HEK293 (cell line): ENCODE data around the gene SPDL1.
A peak's percentile ranks its signal among the peaks of the same experiment; 100 is the strongest.

Experiments
- CTCF ChIA-PET: fragments of 350-600 bp; formaldehyde crosslinking; extraction: SDS; loops from one replicate; lab custom pipeline; 2021; ENCODE audit warnings: antibody characterized with exemption; lab: Yijun Ruan, JAX
- POLR2A ChIA-PET: fragments of 300-600 bp; formaldehyde crosslinking; extraction: SDS; loops from one replicate; lab custom pipeline; 2020; ENCODE audit warnings: antibody characterized with exemption, inconsistent platforms; lab: Yijun Ruan, JAX
- H3K27ac ChIP-seq: fragments of 200-500 bp; sonication (Bioruptor generic); 2 replicates; pipeline ENCODE4 v1.5.1; 2014; ENCODE audit warnings: low read depth, low read length, control low read depth, inconsistent platforms; ENCODE audit errors: extremely low read depth
- H3K36me3 ChIP-seq, 2 experiments: fragments of 200-500 bp in 1 of 2; sonication (Bioruptor generic) in 1 of 2; 1 replicate in 1 of 2; 2 replicates in 1 of 2; pipeline ENCODE4 v1.5.1; 2014 to 2017; ENCODE audit warnings: inconsistent platforms in 2 of 2, low read length in 2 of 2; ENCODE audit not compliant: control insufficient read depth in 2 of 2, insufficient read depth in 1 of 2
- H3K4me1 ChIP-seq: fragments of 200-500 bp; sonication (Bioruptor generic); 2 replicates; pipeline ENCODE4 v1.5.1; 2014; ENCODE audit warnings: mild to moderate bottlenecking, low read length, inconsistent platforms; ENCODE audit not compliant: control insufficient read depth, insufficient read depth
- H3K4me3 ChIP-seq: 2 replicates; pipeline ENCODE4 v1.5.1; 2011; ENCODE audit warnings: low read depth, mild to moderate bottlenecking, control low read depth, low read length, moderate library complexity
- H3K9me3 ChIP-seq: fragments of 200-500 bp; sonication (Bioruptor generic); 2 replicates; pipeline ENCODE4 v1.5.1; 2014; ENCODE audit warnings: low read depth, low read length, inconsistent platforms; ENCODE audit not compliant: control insufficient read depth, insufficient read depth
- ELK4 ChIP-seq: IDR thresholded peaks from 2 replicates; pipeline ENCODE4 v1.6.1; 2011; ENCODE audit warnings: mild to moderate bottlenecking, low read depth, low read length, borderline replicate concordance
- GFI1B ChIP-seq: fragments of 450-650 bp; formaldehyde crosslinking; IDR thresholded peaks from 2 replicates; pipeline ENCODE4 v1.5.1; 2016; ENCODE audit warnings: missing biosample characterization, missing genetic modification characterization
- KLF16 ChIP-seq: fragments of 450-650 bp; formaldehyde crosslinking; IDR thresholded peaks from 2 replicates; pipeline ENCODE4 v1.5.1; 2017; ENCODE audit warnings: missing biosample characterization, missing genetic modification characterization
- MYNN ChIP-seq: fragments of 450-650 bp; formaldehyde crosslinking; IDR thresholded peaks from 2 replicates; pipeline ENCODE4 v1.5.1; 2016; ENCODE audit warnings: missing biosample characterization, missing genetic modification characterization, borderline replicate concordance
- SETDB1 ChIP-seq: IDR thresholded peaks from one replicate; pipeline ENCODE4 v1.6.1; 2017; ENCODE audit warnings: mild to moderate bottlenecking, low read length, moderate library complexity, mixed read lengths; ENCODE audit not compliant: insufficient read length
- TRIM28 ChIP-seq: IDR thresholded peaks from 2 replicates; pipeline ENCODE4 v1.6.1; 2011; ENCODE audit warnings: low read length, control low read depth, borderline replicate concordance
- YY2 ChIP-seq: fragments of 450-650 bp; formaldehyde crosslinking; IDR thresholded peaks from 2 replicates; pipeline ENCODE4 v1.5.1; 2016; ENCODE audit warnings: missing biosample characterization, missing genetic modification characterization
- ZFHX2 ChIP-seq: fragments of 450-650 bp; formaldehyde crosslinking; conservative IDR thresholded peaks from 2 replicates; pipeline ENCODE4 v1.5.1; 2016; ENCODE audit warnings: missing biosample characterization, missing genetic modification characterization
- ZNF19 ChIP-seq: fragments of 450-650 bp; formaldehyde crosslinking; IDR thresholded peaks from 2 replicates; pipeline ENCODE4; 2016; ENCODE audit warnings: missing biosample characterization, missing genetic modification characterization, low read depth
- ZNF23 ChIP-seq: fragments of 450-650 bp; formaldehyde crosslinking; IDR thresholded peaks from 2 replicates; pipeline ENCODE4 v1.5.1; 2016; ENCODE audit warnings: missing biosample characterization, missing genetic modification characterization, borderline replicate concordance
- ZNF37A ChIP-seq: fragments of 450-650 bp; IDR thresholded peaks from 2 replicates; pipeline ENCODE4 v1.5.1; 2018; ENCODE audit warnings: missing biosample characterization, missing genetic modification characterization
- ZNF416 ChIP-seq: fragments of 450-650 bp; formaldehyde crosslinking; IDR thresholded peaks from 2 replicates; pipeline ENCODE4 v1.5.1; 2016; ENCODE audit warnings: missing biosample characterization, missing genetic modification characterization
- ZNF501 ChIP-seq: fragments of 450-650 bp; formaldehyde crosslinking; IDR thresholded peaks from 2 replicates; pipeline ENCODE4 v1.5.1; 2016; ENCODE audit warnings: missing biosample characterization, missing genetic modification characterization
- ZNF513 ChIP-seq: fragments of 450-650 bp; IDR thresholded peaks from 2 replicates; pipeline ENCODE4 v1.5.1; 2018; ENCODE audit warnings: missing biosample characterization, missing genetic modification characterization
- ZNF521 ChIP-seq: fragments of 450-650 bp; formaldehyde crosslinking; IDR thresholded peaks from 2 replicates; pipeline ENCODE4 v1.5.1; 2017; ENCODE audit warnings: missing biosample characterization, mild to moderate bottlenecking, missing genetic modification characterization
- ZNF624 ChIP-seq: fragments of 450-650 bp; formaldehyde crosslinking; IDR thresholded peaks from 2 replicates; pipeline ENCODE4 v1.5.1; 2017; ENCODE audit warnings: missing biosample characterization, missing genetic modification characterization
- ZNF654 ChIP-seq: fragments of 450-650 bp; formaldehyde crosslinking; IDR thresholded peaks from 2 replicates; pipeline ENCODE4 v1.5.1; 2016; ENCODE audit warnings: low read depth, missing biosample characterization, missing genetic modification characterization
- ZNF658 ChIP-seq: fragments of 450-650 bp; formaldehyde crosslinking; IDR thresholded peaks from 2 replicates; pipeline ENCODE4; 2016; ENCODE audit warnings: missing biosample characterization, missing genetic modification characterization
- TF ChIP-seq, protein P1 (sequence below): fragments of 450-650 bp; formaldehyde crosslinking; IDR thresholded peaks from 2 replicates; pipeline ENCODE4 v1.5.1; 2016; ENCODE audit warnings: missing biosample characterization, missing genetic modification characterization
- TF ChIP-seq, protein P2 (sequence below): fragments of 450-650 bp; formaldehyde crosslinking; optimal IDR thresholded peaks from 2 replicates; pipeline ENCODE3; 2016; ENCODE audit warnings: missing biosample characterization, mild to moderate bottlenecking, missing genetic modification characterization

Gene SPDL1

DNA sequence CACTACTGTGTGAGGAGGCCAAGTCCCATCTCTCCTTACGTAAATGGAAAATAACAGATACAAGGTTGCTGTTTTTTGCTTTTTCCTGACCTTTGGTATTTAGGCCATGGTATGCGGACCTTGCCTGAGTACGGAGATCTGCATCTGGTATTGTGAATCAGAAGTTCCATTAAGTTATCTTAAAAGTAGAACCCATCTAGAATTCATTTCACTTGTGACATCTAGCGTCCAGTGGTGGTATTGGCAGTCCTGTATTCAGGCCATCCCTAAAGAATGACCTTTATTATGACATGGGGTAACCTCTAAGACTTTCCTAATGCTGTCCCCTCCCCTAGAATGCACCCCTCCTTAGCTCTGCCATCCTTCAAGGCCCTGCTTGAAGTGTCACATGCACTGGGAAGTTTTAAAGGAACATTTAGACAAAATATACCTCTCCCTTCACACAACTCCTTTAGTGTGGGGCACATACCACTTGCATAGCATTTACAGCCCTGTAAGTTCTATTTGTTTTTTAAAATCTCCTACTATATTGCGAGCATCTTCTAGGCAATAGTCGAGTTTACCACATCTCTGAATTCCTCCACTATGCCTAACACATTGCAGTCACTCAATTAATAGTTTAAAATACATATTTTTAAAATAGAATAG is 1.9 kb upstream of the SPDL1 start:
- ChIA-PET CTCF (interaction anchor here (0.6 to 3.7 kb wide), 26 partner anchors 9 to 1313 kb away, joined by 3 to 25 read pairs (median 3); no protein-coding TSS in a partner anchor), POLR2A (no interaction called here)
- H3K36me3 ChIP-seq: peaks cover 0 to 3% of the 10 kb centered on the region in 2 experiments; a peak in 1 of 3 replicates
- no peak overlapping the region for H3K4me3 ChIP-seq
- H3K4me1 ChIP-seq: peaks cover 4% of the 10 kb centered on the region; the same call in 1 of the 2 replicates
- no peak overlapping the region for H3K27ac ChIP-seq
- 0 out of 2 replicates have a peak, but pooled peaks have one; percentile 63 for TF ChIP-seq MYNN
- peak; percentile 66 for TF ChIP-seq ZNF654 (tag by site-specific recombination)
- TF ChIP-seq KLF16 (tag by site-specific recombination): no peak
- no peaks in the 10 kb centered on the region for H3K9me3 ChIP-seq

DNA sequence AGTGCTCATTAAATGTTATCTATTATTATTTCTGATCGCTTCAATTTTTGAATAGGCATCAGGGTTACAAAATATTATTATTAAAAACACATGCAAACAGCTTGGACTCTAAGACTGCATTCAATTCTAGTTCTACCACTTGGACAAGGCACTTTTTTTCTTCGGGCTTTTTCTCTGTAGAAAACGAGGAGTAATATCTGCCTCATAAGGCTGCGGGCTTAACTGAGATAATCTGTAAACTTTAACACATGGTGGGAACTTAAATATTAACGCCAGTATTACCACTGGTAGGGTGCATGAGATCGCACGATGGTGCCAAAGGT is 511 bp upstream of the SPDL1 start:
- Histone ChIP-seq H3K4me3 (peak overlapping the region; percentile 99), H3K9me3 (no peaks in the 10 kb centered on the region), H3K4me1 (peaks cover 4% of the 10 kb centered on the region; the same call in 1 of the 2 replicates), H3K27ac (peak overlapping the region; percentile 66; the same call in 1 of the 2 replicates), H3K36me3 (peaks cover 0 to 9% of the 10 kb centered on the region in 2 experiments; a peak in 1 of 3 replicates)
- POLR2A ChIA-PET: interaction anchor here (0.6 to 1.4 kb wide), 12 partner anchors 9 to 1096 kb away, joined by 3 to 7 read pairs (median 4); no protein-coding TSS in a partner anchor
- CTCF ChIA-PET: interaction anchor here (0.6 to 1.4 kb wide), 4 partner anchors 11 to 402 kb away, joined by 3 to 5 read pairs (median 4); no protein-coding TSS in a partner anchor
- no peak for TF ChIP-seq ZNF19
- TF ChIP-seq GFI1B (tag by site-specific recombination): no peak
- TF ChIP-seq ZFHX2 (tag by site-specific recombination): no peak
- TF ChIP-seq, protein P1, sequence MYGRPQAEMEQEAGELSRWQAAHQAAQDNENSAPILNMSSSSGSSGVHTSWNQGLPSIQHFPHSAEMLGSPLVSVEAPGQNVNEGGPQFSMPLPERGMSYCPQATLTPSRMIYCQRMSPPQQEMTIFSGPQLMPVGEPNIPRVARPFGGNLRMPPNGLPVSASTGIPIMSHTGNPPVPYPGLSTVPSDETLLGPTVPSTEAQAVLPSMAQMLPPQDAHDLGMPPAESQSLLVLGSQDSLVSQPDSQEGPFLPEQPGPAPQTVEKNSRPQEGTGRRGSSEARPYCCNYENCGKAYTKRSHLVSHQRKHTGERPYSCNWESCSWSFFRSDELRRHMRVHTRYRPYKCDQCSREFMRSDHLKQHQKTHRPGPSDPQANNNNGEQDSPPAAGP (tag by site-specific recombination): no peak

- H3K4me1 ChIP-seq: peaks cover 4% of the 10 kb centered on the region; the same call in 1 of the 2 replicates
- peaks cover 9 to 29% of the 10 kb centered on the region in 2 experiments for H3K36me3 ChIP-seq
- H3K27ac ChIP-seq: no peak overlapping the region
- H3K4me3 ChIP-seq: no peak overlapping the region
- H3K9me3 ChIP-seq: no peaks in the 10 kb centered on the region
- TF ChIP-seq ZNF501 (tag by site-specific recombination): no peak
- no peak for TF ChIP-seq ZNF513 (tag by site-specific recombination)
- no peak for TF ChIP-seq ZNF23 (tag by site-specific recombination)
- TF ChIP-seq, protein P2, sequence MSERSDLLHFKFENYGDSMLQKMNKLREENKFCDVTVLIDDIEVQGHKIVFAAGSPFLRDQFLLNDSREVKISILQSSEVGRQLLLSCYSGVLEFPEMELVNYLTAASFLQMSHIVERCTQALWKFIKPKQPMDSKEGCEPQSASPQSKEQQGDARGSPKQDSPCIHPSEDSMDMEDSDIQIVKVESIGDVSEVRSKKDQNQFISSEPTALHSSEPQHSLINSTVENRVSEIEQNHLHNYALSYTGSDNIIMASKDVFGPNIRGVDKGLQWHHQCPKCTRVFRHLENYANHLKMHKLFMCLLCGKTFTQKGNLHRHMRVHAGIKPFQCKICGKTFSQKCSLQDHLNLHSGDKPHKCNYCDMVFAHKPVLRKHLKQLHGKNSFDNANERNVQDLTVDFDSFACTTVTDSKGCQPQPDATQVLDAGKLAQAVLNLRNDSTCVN (tag by site-specific recombination): no peak
- no peak for TF ChIP-seq ZNF624 (tag by site-specific recombination)
- TF ChIP-seq ZNF37A (tag by site-specific recombination): no peak
- TF ChIP-seq ZNF416 (tag by site-specific recombination): no peak
- TF ChIP-seq ELK4: no peak
- no peak for TF ChIP-seq ZNF521
- no peak for TF ChIP-seq YY2 (tag by site-specific recombination)
- TF ChIP-seq SETDB1: no peak
- TF ChIP-seq TRIM28: no peak
- TF ChIP-seq ZNF658 (tag by site-specific recombination): no peak
- ChIA-PET CTCF (interaction anchor here (0.6 kb wide), 1 partner anchor 425 kb away, joined by 3 read pairs; no protein-coding TSS in a partner anchor), POLR2A (no interaction called here)
Measured at GRCh38 chr5:169584998-169585451, 1.5 kb downstream of the SPDL1 start.
